ENCODE data around the gene PTPRM.

The PTPRM gene

GRCh38 chr18:8276406-8276805 is 709.3 kb downstream of the PTPRM start:
- no peak for DNase-seq (ENCODE audit: low read depth)
- TF ChIP-seq MAX (IDR thresholded peaks at IDR 0.05; ENCODE audit: low read depth, low read length) (no peak), MYC (IDR thresholded peaks at IDR 0.05; ENCODE audit: low read depth, low read length) (no peak), CTCF (IDR thresholded peaks at IDR 0.05; ENCODE audit: low read depth, low read length) (no peak), POLR2A (IDR thresholded peaks at IDR 0.05; ENCODE audit: extremely low read depth, insufficient read length) (no peak)
- no peak overlapping the region for H3K4me3 ChIP-seq (ENCODE audit: low read depth, low read length)

- no peak overlapping the region for H3K4me3 ChIP-seq (ENCODE audit: low read depth, low read length)
- DNase-seq (ENCODE audit: low read depth), result no peak
- TF ChIP-seq CTCF (IDR thresholded peaks at IDR 0.05; ENCODE audit: low read depth, low read length), result no peak
- no peak for TF ChIP-seq MAX (IDR thresholded peaks at IDR 0.05; ENCODE audit: low read depth, low read length)
- TF ChIP-seq MYC (IDR thresholded peaks at IDR 0.05; ENCODE audit: low read depth, low read length), result no peak
- TF ChIP-seq POLR2A (IDR thresholded peaks at IDR 0.05; ENCODE audit: extremely low read depth, insufficient read length), result no peak
These were observed 710.2 kb downstream of the PTPRM start for GRCh38 chr18:8277270-8277669.

- H3K4me3 ChIP-seq (ENCODE audit: low read depth, low read length), result no peak overlapping the region
- no peak for TF ChIP-seq MYC (IDR thresholded peaks at IDR 0.05; ENCODE audit: low read depth, low read length)
- no peak for TF ChIP-seq MAX (IDR thresholded peaks at IDR 0.05; ENCODE audit: low read depth, low read length)
- TF ChIP-seq POLR2A (IDR thresholded peaks at IDR 0.05; ENCODE audit: extremely low read depth, insufficient read length), result no peak
- no peak for TF ChIP-seq CTCF (IDR thresholded peaks at IDR 0.05; ENCODE audit: low read depth, low read length)
- no peak for DNase-seq (ENCODE audit: low read depth)
These were observed 712.2 kb downstream of the PTPRM start for GRCh38 chr18:8279346-8279745.

GRCh38 chr18:8279781-8280330 is 712.7 kb downstream of the PTPRM start:
- H3K4me3 ChIP-seq (ENCODE audit: low read depth, low read length), result no peak overlapping the region
- no peak for DNase-seq (ENCODE audit: low read depth)
- no peak for TF ChIP-seq MYC (IDR thresholded peaks at IDR 0.05; ENCODE audit: low read depth, low read length)
- no peak for TF ChIP-seq MAX (IDR thresholded peaks at IDR 0.05; ENCODE audit: low read depth, low read length)
- TF ChIP-seq CTCF (IDR thresholded peaks at IDR 0.05; ENCODE audit: low read depth, low read length), result no peak
- no peak for TF ChIP-seq POLR2A (IDR thresholded peaks at IDR 0.05; ENCODE audit: extremely low read depth, insufficient read length)

- no peak for TF ChIP-seq MYC (IDR thresholded peaks at IDR 0.05; ENCODE audit: low read depth, low read length)
- TF ChIP-seq POLR2A (IDR thresholded peaks at IDR 0.05; ENCODE audit: extremely low read depth, insufficient read length), result no peak
- no peak for TF ChIP-seq CTCF (IDR thresholded peaks at IDR 0.05; ENCODE audit: low read depth, low read length)
- TF ChIP-seq MAX (IDR thresholded peaks at IDR 0.05; ENCODE audit: low read depth, low read length), result no peak
- DNase-seq (ENCODE audit: low read depth), result no peak
- H3K4me3 ChIP-seq (ENCODE audit: low read depth, low read length), result no peak overlapping the region
These were observed 716.9 kb downstream of the PTPRM start for GRCh38 chr18:8283891-8284585.
